Stimulated activated CD8-positive, alpha-beta memory T cell treated with anti-CD3 and anti-CD28 coated beads, Interleukin-7, amount 100 ng/mL, for 48 hours (primary cell): Measurements from ENCODE around the gene RAMP3.

ENCODE experiments used
- DNase-seq, 2 donors: peaks; one replicate each; pipeline ENCODE4 v3.0.0-alpha.2; 2020; ENCODE audit warnings: low read depth in 1 of 2; ENCODE audit errors: extremely low read depth in 1 of 2

RAMP3 gene

GRCh38 chr7:45178241-45179225 is 20.9 kb downstream of the RAMP3 start:
- no peak for DNase-seq

- no peak for DNase-seq
Observed at GRCh38 chr7:45179666-45180065, 22.1 kb downstream of the RAMP3 start.

- DNase-seq, result no peak
Observed at GRCh38 chr7:45180084-45180986, 22.7 kb downstream of the RAMP3 start.

- no peak for DNase-seq
Observed at GRCh38 chr7:45181286-45181960, 23.8 kb downstream of the RAMP3 start.

GRCh38 chr7:45181991-45182855 is 24.6 kb downstream of the RAMP3 start:
- DNase-seq, result no peak

GRCh38 chr7:45182856-45183710 is 25.5 kb downstream of the RAMP3 start:
- no peak for DNase-seq

- DNase-seq, result no peak
Observed at GRCh38 chr7:45183711-45184210, 26.2 kb downstream of the RAMP3 start.

- DNase-seq, result no peak
Observed at GRCh38 chr7:45184326-45185027, 26.9 kb downstream of the RAMP3 start.

GRCh38 chr7:45185028-45185863 is 27.7 kb downstream of the RAMP3 start:
- no peak for DNase-seq

- no peak for DNase-seq
Observed at GRCh38 chr7:45185864-45186250, 28.3 kb downstream of the RAMP3 start.

GRCh38 chr7:45186261-45186813 is 28.7 kb downstream of the RAMP3 start:
- DNase-seq, result no peak

- DNase-seq, result no peak
Observed at GRCh38 chr7:45187089-45187945, 29.7 kb downstream of the RAMP3 start.

- no peak for DNase-seq
Observed at GRCh38 chr7:45187946-45188411, 30.4 kb downstream of the RAMP3 start.

- no peak for DNase-seq
Observed at GRCh38 chr7:45188736-45189135, 31.1 kb downstream of the RAMP3 start.

- no peak for DNase-seq
Observed at GRCh38 chr7:45189151-45189970, 31.8 kb downstream of the RAMP3 start.
